ENCODE measurements around the gene GARIN5A.

- TF ChIP-seq CTCF (IDR thresholded peaks at IDR 0.05) (no peak), POLR2A (IDR thresholded peaks at IDR 0.05) (no peak)
Measured at GRCh38 chr19:50447053-50447452, 29.6 kb downstream of the GARIN5A start.

All from testis (tissue), 2 donors.